Neural cell (in vitro differentiated cells): ENCODE data around the gene MYO18B. TPM values are rescaled to one million over a fixed set of nuclear protein-coding genes. Genes with fewer than 3 reads are reported as not detected.

Source experiments
- H2AFZ ChIP-seq: fragments of 200-600, 300-800 bp; sonication (generic), shearing (Covaris generic); 2 replicates; pipeline ENCODE4 v1.6.0; 2014; ENCODE audit warnings: low read depth, mild to moderate bottlenecking, antibody characterized with exemption, low read length, moderate library complexity
- H3F3A ChIP-seq: fragments of 200-600 bp; shearing (Covaris generic); 2 replicates; pipeline ENCODE4 v1.6.1; 2016; ENCODE audit warnings: mild to moderate bottlenecking, moderate library complexity, mixed read lengths, antibody characterized with exemption, low read length; ENCODE audit not compliant: insufficient read depth, poor library complexity, severe bottlenecking
- H3K27ac ChIP-seq: fragments of 200-600, 300-800 bp; sonication (generic), shearing (Covaris generic); 2 replicates; pipeline ENCODE4 v1.5.1; 2014; ENCODE audit warnings: mild to moderate bottlenecking, low read length, moderate library complexity
- H3K27me3 ChIP-seq: fragments of 300-800, 200-600 bp; sonication (generic), shearing (Covaris generic); 2 replicates; pipeline ENCODE4 v1.6.0; 2014; ENCODE audit warnings: mild to moderate bottlenecking, low read depth, low read length, moderate library complexity; ENCODE audit not compliant: insufficient read depth
- H3K36me3 ChIP-seq: fragments of 300-800, 200-600 bp; sonication (generic), shearing (Covaris generic); 2 replicates; pipeline ENCODE4 v1.5.1; 2014; ENCODE audit warnings: mild to moderate bottlenecking, antibody characterized with exemption, low read length, moderate library complexity; ENCODE audit not compliant: insufficient read depth
- H3K4me2 ChIP-seq: fragments of 300-800, 200-600 bp; sonication (generic), shearing (Covaris generic); 2 replicates; pipeline ENCODE4 v1.6.0; 2014; ENCODE audit warnings: mild to moderate bottlenecking, low read length
- H3K4me3 ChIP-seq: fragments of 300-800, 200-600 bp; sonication (generic), shearing (Covaris generic); 2 replicates; pipeline ENCODE4 v1.5.1; 2014; ENCODE audit warnings: mild to moderate bottlenecking, low read length, moderate library complexity
- H3K79me2 ChIP-seq: fragments of 200-600 bp; shearing (Covaris generic); replicated peaks from 2 replicates; pipeline ENCODE4 v1.6.0; 2014; ENCODE audit warnings: mild to moderate bottlenecking, low read length, moderate library complexity; ENCODE audit not compliant: insufficient read depth
- H3K9ac ChIP-seq: fragments of 300-800, 200-600 bp; sonication (generic), shearing (Covaris generic); 2 replicates; pipeline ENCODE4 v1.6.1; 2016; ENCODE audit warnings: mild to moderate bottlenecking, low read length, mixed read lengths
- H3K9me2 ChIP-seq: fragments of 200-600 bp; shearing (Covaris generic); 2 replicates; pipeline ENCODE4 v1.6.1; 2016; ENCODE audit warnings: mild to moderate bottlenecking, low read length, mixed read lengths; ENCODE audit not compliant: insufficient read depth
- H3K9me3 ChIP-seq: fragments of 200-600, 300-800 bp; sonication (generic), shearing (Covaris generic); 2 replicates; pipeline ENCODE4 v1.6.1; 2016; ENCODE audit warnings: mild to moderate bottlenecking, mixed run types, low read length, moderate library complexity, mixed read lengths
- H4K20me1 ChIP-seq: fragments of 200-600 bp; shearing (Covaris generic); 2 replicates; pipeline ENCODE4 v1.6.1; 2016; ENCODE audit warnings: mild to moderate bottlenecking, mixed run types; ENCODE audit not compliant: insufficient read depth
- CTCF ChIP-seq: fragments of 450-650 bp; IDR thresholded peaks from 2 replicates; pipeline ENCODE4 v1.5.1; 2014; ENCODE audit warnings: antibody characterized with exemption, mild to moderate bottlenecking, moderate library complexity; ENCODE audit not compliant: poor library complexity, severe bottlenecking
- EP300 ChIP-seq: fragments of 450-650 bp; conservative IDR thresholded peaks from 2 replicates; pipeline ENCODE4 v1.6.1; 2014; ENCODE audit warnings: antibody characterized with exemption, mild to moderate bottlenecking, moderate library complexity; ENCODE audit not compliant: poor library complexity, severe bottlenecking
- EZH2 ChIP-seq: fragments of 200-600, 300-800 bp; shearing (Covaris generic), sonication (generic); IDR thresholded peaks from 2 replicates; pipeline ENCODE4 v1.6.1; 2014; ENCODE audit warnings: antibody characterized with exemption, low read length, borderline replicate concordance, mild to moderate bottlenecking; ENCODE audit not compliant: insufficient read depth, poor library complexity, severe bottlenecking
- MXI1 ChIP-seq: fragments of 450-650 bp; conservative IDR thresholded peaks from 2 replicates; pipeline ENCODE4 v1.6.1; 2014; ENCODE audit warnings: antibody characterized with exemption, mild to moderate bottlenecking; ENCODE audit not compliant: poor library complexity, severe bottlenecking
- POLR2AphosphoS5 ChIP-seq: IDR thresholded peaks from 2 replicates; pipeline ENCODE4 v1.6.1; 2012
- RAD21 ChIP-seq: fragments of 450-650 bp; conservative IDR thresholded peaks from 2 replicates; pipeline ENCODE4 v1.6.1; 2014; ENCODE audit warnings: antibody characterized with exemption, mild to moderate bottlenecking, moderate library complexity
- REST ChIP-seq: IDR thresholded peaks from 2 replicates; pipeline ENCODE4 v1.6.1; 2012; ENCODE audit warnings: borderline replicate concordance
- SMC3 ChIP-seq: fragments of 450-650 bp; conservative IDR thresholded peaks from 2 replicates; pipeline ENCODE4 v1.6.1; 2014; ENCODE audit warnings: antibody characterized with exemption, mild to moderate bottlenecking, moderate library complexity; ENCODE audit not compliant: poor library complexity
- TAF1 ChIP-seq: IDR thresholded peaks from 2 replicates; pipeline ENCODE4 v1.6.1; 2012; ENCODE audit warnings: low read depth
- polyA plus RNA-seq: library from polyadenylated mRNA; depleted of rRNA; stranded (reverse); fragments of >200 nt; gene quantifications from 2 replicates; pipeline ENCODE4 v1.2.3, GENCODE V29; 2014

Gene MYO18B
- polyA plus RNA-seq, 1 donor from 2014 or later = 0.71 TPM

GRCh38 chr22:25795478-25795877, 53.5 kb downstream of the MYO18B start:
- H2AFZ ChIP-seq = no peak overlapping the region
- no peak overlapping the region for H3K4me2 ChIP-seq
- no peak overlapping the region for H3K9ac ChIP-seq
- no peaks in the 10 kb centered on the region for H3K9me2 ChIP-seq
- H3K79me2 ChIP-seq = no peaks in the 10 kb centered on the region
- peak overlapping the region; percentile 42 for H3K27ac ChIP-seq
- no peaks in the 10 kb centered on the region for H3K27me3 ChIP-seq
- H3K36me3 ChIP-seq = no peaks in the 10 kb centered on the region
- H3F3A ChIP-seq = no peaks in the 10 kb centered on the region
- peak; percentile 21 for TF ChIP-seq RAD21
- TF ChIP-seq TAF1 = no peak
- no peak for TF ChIP-seq EZH2
- TF ChIP-seq EP300 = peak; percentile 57
- peak; percentile 12 for TF ChIP-seq POLR2AphosphoS5
- TF ChIP-seq SMC3 = peak; percentile 21
- peak; percentile 25 for TF ChIP-seq REST
- TF ChIP-seq MXI1 = no peak
- H3K4me3 ChIP-seq = no peak overlapping the region
- H3K9me3 ChIP-seq = no peaks in the 10 kb centered on the region
- H4K20me1 ChIP-seq = no peaks in the 10 kb centered on the region

GRCh38 chr22:25797498-25798290, 55.7 kb downstream of the MYO18B start:
- no peaks in the 10 kb centered on the region for H3K79me2 ChIP-seq
- H3K4me3 ChIP-seq = no peak overlapping the region
- no peak overlapping the region for H3K27ac ChIP-seq
- H3K4me2 ChIP-seq = no peak overlapping the region
- H3K9ac ChIP-seq = no peak overlapping the region
- no peaks in the 10 kb centered on the region for H4K20me1 ChIP-seq
- H3F3A ChIP-seq = no peaks in the 10 kb centered on the region
- no peak overlapping the region for H2AFZ ChIP-seq
- TF ChIP-seq TAF1 (no peak), CTCF (no peak), RAD21 (no peak), EP300 (no peak), MXI1 (no peak), POLR2AphosphoS5 (no peak), REST (no peak), SMC3 (no peak), EZH2 (no peak)
- H3K9me3 ChIP-seq = no peaks in the 10 kb centered on the region
- H3K9me2 ChIP-seq = no peaks in the 10 kb centered on the region
- no peaks in the 10 kb centered on the region for H3K36me3 ChIP-seq
- no peaks in the 10 kb centered on the region for H3K27me3 ChIP-seq
